AG09319 (cell line): Measurements from ENCODE around the gene NGLY1.

Experiments
- DNase-seq: peaks from one replicate; pipeline ENCODE4 v3.0.0-alpha.2; 2010; ENCODE audit warnings: low read depth; ENCODE audit errors: extremely low read depth
- TF ChIP-seq, protein P1 (sequence below): IDR thresholded peaks from 2 replicates; pipeline ENCODE4 v1.5.1; 2011; ENCODE audit warnings: low read depth, mild to moderate bottlenecking, inconsistent platforms, low read length, moderate library complexity

NGLY1 gene

GRCh38 chr3:25783661-25784512, 644 bp upstream of the NGLY1 start:
- no peak for DNase-seq
- TF ChIP-seq, protein P1, sequence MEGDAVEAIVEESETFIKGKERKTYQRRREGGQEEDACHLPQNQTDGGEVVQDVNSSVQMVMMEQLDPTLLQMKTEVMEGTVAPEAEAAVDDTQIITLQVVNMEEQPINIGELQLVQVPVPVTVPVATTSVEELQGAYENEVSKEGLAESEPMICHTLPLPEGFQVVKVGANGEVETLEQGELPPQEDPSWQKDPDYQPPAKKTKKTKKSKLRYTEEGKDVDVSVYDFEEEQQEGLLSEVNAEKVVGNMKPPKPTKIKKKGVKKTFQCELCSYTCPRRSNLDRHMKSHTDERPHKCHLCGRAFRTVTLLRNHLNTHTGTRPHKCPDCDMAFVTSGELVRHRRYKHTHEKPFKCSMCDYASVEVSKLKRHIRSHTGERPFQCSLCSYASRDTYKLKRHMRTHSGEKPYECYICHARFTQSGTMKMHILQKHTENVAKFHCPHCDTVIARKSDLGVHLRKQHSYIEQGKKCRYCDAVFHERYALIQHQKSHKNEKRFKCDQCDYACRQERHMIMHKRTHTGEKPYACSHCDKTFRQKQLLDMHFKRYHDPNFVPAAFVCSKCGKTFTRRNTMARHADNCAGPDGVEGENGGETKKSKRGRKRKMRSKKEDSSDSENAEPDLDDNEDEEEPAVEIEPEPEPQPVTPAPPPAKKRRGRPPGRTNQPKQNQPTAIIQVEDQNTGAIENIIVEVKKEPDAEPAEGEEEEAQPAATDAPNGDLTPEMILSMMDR, result no peak

GRCh38 chr3:25782636-25782937, 656 bp downstream of the NGLY1 start:
- no peak for DNase-seq

DNA sequence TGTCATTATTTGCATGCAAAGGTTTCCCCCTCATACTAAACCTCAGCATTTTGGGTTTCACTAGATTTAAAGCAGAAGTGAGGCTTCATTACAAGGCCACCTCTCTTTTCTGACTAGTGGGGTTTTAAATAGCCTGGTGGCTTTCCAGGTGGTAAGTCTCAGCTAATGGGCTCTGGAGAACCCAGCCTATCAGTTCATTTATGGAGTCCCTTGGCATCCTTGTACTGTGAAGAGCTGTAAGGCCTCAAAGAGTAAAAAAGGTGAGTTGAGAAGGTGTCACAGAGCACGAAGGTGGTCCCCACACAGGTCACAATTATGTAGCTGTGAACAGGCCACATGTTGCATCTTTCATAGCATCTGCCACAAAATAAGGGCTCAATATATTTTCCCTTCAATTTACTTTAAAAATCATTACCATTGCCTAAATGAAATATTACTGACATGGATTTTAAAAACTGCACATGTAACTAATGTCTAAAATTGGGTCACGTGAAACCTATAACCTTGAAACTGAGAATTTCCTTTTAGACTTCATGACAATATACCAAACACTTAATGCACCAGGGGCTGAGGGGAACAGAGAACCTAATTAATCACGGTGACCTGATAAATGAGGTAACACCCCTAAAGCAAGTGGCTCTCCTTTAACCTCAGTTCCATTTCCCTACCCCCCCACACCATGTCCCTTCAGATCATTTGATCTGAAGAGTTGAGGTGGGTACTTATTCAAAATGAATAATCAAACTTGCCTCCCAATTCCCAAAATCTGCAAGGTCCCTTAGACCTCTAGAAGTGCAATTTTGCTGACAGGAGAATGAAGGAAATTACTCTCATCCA, 1.3 kb downstream of the NGLY1 start:
- no peak for DNase-seq
- TF ChIP-seq, protein P1, result no peak

More at GRCh38 chr3:25782636-25782937, 656 bp downstream of the NGLY1 start:
- TF ChIP-seq, protein P1, result no peak

- TF ChIP-seq, protein P1, result no peak
- no peak for DNase-seq
Measured at GRCh38 chr3:25781145-25781757, 2.0 kb downstream of the NGLY1 start.

- TF ChIP-seq, protein P1, result no peak
- DNase-seq, result no peak
Measured at GRCh38 chr3:25780618-25781017, 2.6 kb downstream of the NGLY1 start.

- no peak for DNase-seq
- TF ChIP-seq, protein P1, result no peak
Measured at GRCh38 chr3:25775936-25776335, 7.3 kb downstream of the NGLY1 start.
